ENCODE results near the gene STARD8.

- TF ChIP-seq POLR2A (IDR thresholded peaks at IDR 0.05) = no peak
- TF ChIP-seq EP300 (IDR thresholded peaks at IDR 0.05; ENCODE audit: low read depth) = no peak
Measured at GRCh38 chrX:68683580-68683979, 36.1 kb downstream of the STARD8 start.
